Amygdala (tissue), 56 donors: ENCODE measurements around the gene BMPER.
A peak's percentile ranks its signal among the peaks of the same experiment; 100 is the strongest.

Source experiments
- DNase-seq, 56 donors: peaks; one replicate each; lab custom pipeline; 2025; lab: John Stamatoyannopoulos, UW

Gene BMPER

DNA sequence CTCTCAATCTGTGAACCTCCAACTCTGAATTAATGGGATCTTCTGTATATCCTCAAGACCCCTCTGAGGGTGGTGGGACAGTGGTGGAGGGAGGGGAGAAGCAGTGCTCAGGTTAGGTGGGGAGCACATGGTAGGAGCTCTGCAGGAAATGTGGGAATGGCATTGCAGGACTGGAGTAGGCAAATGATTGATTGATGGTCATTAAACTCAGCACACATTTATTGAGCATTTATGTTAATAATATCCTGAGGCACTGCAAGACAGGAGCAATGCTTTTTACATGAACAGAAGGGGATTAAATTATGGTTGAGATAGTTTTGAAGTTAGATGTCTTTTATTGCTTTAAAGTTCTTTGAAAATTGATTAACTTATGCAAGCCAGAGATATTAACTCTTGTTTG is 14.1 kb downstream of the BMPER start:
- no peak for DNase-seq

DNA sequence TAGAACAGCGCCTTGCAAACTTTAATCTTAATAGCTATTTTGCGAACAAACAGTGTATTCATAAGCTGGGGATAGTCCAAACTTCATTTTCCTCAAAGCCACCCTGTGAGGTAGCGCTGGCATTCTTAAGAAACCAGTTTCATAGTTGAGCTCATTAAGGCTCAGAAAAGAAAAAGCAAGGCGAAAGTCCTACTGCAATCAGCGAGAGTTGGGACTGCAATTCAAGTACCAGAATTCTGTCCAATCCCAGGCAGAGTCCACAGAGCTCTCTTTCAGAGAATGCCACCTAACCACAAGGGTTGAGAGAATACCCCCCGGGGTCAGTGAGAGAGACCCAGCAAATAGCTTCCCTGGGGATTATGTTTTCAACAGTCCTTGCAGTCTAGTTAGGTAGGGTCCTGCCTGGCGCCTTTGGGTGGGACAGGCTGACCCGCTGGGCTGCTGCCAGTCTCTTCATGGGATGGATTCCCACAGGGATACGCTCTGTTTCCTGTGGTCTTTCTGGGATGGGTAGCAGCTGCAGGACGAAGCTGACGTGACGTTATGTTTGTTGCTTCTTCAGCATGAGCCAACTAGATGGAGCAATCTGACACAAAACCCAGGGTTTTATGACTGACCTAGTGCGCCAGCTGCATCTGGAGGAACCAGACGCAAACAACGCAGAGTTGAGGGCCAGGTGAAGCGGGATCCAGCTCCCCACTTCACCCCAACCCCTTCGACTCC is 16.0 kb downstream of the BMPER start:
- DNase-seq, result no peak

DNA sequence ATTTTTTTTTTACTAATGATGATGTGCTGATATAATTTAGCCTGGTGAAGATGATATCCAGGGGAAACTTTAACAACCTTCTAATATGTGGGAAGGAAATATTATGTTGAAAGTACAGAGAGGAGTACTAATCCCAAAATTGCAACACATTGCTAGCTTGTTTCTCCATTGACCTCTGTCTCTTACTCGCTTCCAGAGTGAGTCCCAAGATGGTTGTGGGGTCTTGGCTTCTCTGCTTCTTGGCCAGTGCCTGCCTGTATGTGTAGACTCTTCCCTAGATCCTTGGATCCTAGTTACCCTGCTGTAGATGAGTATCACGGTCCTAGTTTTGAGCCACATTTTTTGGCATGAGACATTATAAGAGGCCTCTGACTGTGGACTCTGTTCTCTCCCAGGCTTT is 17.5 kb downstream of the BMPER start:
- no peak for DNase-seq

DNA sequence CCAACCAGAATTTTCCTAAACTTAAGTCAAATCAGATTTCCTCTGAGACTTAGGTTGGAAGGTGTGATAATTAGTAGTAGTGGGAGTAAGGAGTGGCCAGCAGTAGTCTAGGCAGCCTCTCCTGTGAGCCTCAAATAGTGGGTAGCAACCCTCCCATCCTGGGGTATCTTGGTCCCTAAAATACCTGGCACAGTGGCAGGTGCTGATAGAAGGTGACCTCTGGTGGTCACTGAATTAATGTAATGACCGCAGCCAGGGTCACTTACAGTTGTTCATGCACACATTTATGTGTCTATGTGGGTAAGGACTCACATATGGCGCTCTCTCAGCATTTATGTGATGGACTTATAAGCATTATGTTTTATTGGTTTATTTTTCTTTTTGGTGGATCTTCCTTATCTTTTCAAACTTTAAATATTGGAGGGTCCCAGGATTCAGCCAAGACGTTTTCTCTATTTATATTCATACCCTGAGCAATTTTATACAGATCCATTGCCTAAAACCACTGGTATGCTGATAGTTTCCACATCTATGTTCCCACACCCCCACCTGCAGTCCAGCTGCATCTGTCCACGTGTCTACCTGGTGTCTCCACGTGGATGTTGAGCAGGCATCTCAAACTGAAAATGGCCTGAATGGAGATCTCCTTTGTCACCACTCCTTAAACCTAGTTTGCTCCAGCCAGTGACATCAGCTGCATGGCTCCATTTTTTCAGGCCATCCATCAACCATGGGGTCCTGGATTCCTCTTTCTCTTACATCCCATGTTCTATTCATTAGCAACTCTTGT is 18.3 kb downstream of the BMPER start:
- no peak for DNase-seq

DNA sequence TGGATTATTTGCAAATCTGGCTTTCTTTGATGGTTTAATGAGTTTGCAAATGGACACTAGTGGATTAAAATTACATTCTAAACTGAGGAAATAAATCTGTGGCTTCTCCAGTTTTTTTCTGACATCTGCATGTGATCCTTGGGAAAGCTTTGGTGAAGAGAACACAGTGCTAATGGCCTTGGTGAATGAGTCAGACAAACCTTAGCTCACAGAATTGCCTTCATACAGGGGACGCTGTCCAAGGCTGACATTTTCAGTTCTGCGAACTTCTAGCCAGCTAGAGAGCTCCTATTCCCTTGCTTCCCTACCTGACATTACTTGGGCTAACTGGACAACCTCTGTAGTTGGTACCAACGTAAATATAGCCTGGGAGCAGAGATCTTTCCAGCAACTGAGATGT is 21.2 kb downstream of the BMPER start:
- no peak for DNase-seq

DNA sequence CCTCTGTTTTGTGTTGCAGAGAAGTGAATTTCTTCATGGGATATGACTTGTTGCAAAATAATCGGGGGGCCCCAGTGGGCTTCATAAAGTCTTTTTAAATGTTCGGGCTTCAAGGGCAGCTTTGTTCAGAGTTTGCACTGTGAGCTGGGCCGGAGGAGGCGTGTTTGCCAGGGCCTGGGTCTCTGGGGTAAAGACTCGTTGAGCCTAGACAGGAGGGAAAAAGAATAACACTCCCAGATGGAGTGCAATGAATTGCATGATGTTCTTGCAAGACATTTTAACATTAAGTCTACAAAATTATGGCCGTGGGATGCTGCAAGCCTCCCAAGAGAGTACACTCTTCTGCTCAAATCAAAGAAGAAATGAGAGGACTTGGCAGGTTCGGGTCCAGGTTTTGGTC is 23.6 kb downstream of the BMPER start:
- DNase-seq, result no peak

DNA sequence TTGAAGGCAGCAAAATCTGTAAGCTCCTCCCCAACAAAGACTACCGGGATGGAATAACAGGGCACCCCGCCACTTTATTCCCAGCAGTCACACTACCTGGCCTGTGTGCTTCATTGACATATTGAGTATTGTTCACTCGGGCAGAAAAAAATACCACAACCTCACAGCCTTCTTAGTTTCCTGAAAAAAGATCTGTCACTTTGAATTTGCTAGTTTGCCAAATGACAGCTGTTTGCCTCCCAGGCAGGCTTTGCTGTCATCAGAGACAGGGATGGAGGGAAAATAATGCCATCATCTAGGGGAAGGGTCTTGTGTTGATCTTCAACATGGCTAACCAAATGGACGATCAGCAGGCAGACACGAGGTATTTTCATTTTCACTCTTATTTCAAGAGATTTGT is 26.9 kb downstream of the BMPER start:
- DNase-seq, result peak in 7 of 56 donors; percentile 0 to 38 (median 8)

DNA sequence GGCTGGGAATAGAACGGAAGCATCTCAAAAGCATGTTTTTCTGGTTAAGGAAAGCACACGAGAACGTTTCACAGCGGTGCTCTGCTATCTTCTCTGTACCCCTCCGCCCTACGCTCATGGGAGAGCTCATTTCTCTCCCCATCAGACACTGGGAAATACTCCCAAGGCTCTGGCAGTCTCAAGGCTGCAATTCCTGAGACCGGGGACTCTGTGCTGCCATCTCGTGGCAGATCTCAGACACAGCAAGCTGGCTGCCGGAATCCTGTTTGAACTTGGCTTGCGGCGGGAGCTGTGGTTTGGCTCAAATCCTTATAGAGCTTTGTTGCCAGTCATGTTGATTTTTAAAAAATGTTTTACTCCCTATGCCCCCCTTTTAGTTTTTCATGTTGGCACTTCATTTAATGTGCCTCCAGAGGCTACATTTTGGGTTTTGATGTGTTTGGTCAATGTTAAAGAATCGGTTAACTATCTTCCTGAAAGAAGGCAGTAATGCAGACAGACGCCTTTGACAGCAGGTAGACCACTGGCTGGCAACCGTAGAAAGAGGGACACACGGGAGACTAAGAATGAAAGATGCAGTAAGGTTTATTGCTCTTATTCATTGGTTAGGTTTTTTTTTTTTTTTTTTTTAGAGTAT is 27.6 kb downstream of the BMPER start:
- peak; percentile 7 to 90 (median 68) for DNase-seq

DNA sequence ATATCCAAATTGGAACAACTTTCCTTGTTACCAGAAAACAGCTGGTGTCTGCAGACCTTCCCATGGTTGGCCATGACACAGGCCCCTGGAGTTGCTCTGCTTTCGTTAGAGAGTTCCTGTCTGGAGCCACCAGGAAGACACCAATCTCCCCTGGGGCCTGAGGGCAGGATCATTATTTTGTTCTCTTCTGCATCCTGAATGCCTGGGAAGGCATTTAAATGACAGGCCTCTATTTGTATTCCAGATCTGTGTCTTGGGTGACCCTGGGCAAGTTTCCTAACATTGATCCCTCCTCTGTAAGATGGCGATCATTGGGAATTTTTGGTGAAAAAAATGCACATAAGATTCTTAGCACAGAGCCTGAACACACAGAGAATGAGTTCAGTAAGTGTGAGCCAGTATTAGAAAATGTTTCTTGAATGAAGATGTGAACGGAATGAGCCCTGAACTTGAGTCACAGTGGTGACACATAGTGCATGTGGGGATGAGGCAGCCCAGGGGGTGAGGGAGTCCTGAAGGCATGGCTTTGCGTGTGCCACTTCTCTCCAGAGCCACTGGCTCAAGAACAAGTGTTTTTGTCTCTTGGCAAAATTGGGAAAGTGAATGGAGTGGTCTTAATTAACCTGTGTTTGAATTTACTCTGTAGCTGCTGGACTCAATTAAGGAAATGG is 28.4 kb downstream of the BMPER start:
- peak in 1 of 56 donors; percentile 1 for DNase-seq

DNA sequence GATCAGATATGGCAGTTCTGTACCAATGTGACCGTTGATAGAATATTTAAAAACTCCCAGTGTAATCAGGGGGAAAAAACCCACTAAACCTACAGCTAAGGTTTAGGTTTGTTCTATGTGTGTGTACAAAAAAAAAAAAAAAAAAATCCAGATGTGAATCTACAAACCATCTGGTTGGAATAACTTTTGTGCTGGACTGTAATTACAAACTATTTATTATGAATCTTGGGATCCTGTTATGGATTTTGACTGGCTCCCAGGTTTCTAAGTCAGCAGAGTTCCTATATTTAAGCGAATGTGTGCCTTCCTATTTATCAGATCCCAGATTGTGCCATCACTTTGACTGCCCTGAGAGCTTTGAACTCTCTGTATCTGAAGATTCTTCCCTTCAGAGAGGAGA is 29.1 kb downstream of the BMPER start:
- no peak for DNase-seq

DNA sequence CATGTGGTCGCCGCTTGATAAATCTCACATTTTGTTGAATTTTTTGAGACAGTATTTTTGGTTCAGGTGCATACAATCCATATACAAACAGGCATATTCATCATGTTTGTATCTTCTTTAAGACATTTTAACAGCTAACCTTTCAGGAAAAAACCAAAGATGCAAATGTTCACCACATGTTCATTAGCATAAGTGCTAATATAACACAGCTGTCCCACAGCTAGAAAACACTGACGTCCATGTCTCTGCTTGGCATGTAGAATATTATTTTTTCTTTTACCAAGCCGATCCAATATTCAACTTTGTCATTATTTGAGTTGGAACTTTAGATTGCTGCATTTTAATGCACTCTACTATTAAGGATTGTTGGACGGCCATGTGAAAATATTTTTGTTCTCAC is 31.2 kb downstream of the BMPER start:
- no peak for DNase-seq

DNA sequence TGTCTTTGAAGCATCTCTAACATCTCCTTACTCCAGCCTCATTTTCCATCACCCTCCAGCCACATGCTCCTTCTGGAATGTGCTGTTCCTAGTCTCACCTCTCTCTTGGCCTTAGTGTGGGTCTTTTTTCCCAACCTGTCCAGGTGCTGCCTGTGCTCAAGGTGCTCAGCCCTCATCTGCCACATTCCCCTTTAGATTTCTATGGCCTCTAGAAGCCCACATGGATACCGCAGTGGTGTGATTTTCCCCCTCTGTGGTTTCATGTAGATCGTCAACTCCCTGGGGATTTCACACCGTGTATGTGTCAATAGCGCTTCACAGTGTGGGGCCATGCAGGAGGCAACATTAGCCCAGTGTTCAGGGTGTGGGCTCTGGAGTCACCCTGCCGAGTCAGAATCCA is 32.5 kb downstream of the BMPER start:
- no peak for DNase-seq

DNA sequence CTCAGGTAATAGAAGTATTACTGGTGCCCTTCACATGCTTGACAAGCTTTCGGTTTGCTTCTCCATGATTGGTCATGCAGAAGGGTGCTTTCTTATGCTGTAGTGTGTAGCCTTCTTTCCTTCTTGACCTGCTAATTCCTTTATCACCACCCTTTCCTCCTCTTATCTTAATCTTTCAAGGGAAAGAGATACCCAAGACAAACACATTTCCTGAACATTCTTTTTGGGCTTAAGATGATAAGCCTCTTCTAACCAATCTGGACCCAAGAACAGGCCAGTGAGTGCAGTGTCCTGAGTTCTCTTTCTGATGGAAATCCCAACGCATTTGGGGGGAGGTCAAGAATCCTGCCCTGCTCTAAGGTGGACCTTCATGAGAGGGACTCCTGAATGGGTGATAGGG is 33.8 kb downstream of the BMPER start:
- no peak for DNase-seq

DNA sequence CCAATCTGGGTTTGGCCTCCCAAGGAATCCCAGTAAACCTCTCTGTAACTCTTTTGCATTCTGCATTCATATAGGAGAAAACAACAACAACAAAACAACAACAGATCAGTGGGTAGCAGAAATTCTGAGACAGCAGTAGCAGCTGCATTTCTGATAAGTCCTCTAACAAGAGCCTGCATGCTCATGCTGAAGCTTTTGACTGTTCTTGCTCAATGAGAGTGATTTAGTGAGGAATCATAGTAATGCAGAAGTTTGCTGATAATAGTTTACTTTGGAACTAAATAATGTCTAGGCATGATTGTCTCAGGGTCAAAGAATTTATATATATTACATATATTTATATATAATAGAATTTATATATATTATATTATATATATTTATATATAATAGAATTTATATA is 35.2 kb downstream of the BMPER start:
- no peak for DNase-seq

DNA sequence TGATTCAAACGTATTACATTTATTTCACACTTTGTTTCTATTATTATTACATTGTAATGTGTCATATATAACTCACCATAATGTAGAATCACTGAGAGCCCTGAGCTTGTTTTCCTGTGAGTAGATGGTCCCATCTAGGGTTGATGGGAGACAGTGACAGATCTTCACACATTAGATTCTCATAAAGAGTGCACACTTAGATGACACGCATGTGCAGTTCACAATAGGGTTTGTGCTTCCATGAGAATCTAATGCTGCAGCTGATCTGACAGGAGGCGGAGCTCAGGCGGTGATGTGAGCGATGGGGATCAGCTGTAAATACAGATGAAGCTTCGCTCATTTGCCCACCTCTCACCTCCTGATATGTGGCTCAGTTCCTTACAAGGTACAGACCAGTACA is 36.1 kb downstream of the BMPER start:
- no peak for DNase-seq

DNA sequence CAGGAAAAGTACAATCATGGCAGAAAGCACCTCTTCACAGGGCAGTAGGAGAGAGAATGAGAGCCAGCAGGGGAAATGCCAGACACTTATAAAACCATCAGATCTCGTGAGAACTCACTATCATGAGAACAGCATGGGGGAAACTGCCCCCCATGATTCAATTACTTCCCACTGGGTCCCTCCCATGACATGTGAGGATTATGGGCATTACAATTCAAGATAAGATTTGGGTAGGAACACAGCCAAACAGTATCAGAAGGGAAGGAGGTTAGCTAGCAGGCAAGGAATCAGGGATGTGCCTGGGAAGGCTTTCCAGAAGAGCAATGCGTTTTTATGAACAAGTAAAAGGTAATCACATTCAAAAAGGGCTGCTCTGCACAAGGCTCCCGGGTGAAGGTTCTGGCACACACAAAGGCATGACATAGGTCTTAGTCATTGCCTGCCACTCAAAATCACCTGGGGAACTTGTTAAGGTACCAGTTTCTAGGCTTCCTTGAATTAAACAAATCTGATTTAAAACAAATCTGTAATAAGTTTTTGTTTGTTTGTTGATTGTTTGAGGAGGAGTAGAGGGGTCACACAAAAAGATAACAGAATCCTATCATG is 40.9 kb downstream of the BMPER start:
- DNase-seq, result no peak

DNA sequence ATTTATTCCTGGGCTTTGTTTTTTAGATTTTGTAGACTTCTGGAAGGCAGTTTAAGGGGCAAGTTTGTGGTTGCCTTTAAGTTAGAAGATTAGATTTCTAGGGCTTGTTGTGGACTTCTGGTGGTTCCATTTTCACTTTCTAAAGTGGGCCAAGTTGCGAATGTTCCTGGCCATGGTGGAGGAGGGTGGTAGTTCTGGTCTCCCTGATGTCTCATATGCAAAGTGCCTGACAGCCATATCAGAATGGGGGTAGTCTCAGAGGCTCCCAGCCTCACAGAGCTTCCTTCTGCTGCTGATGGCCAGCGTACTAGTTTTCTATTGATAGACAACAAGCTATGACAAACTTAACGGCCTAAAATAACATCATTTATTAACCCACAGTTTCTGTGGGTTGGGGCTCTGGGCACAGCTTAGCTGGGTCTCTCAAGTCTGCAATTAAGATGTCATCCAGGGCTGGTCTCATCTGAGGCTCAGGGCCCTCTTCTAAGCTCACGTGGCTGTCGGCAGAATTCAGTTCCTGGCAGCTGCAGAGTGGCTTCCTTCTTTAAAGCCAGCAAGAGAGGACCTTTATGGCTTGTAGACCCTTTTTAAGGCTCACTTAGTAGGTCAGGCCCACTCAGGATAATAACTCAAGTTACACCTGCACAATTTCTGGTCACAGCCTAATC is 44.8 kb downstream of the BMPER start:
- no peak for DNase-seq

DNA sequence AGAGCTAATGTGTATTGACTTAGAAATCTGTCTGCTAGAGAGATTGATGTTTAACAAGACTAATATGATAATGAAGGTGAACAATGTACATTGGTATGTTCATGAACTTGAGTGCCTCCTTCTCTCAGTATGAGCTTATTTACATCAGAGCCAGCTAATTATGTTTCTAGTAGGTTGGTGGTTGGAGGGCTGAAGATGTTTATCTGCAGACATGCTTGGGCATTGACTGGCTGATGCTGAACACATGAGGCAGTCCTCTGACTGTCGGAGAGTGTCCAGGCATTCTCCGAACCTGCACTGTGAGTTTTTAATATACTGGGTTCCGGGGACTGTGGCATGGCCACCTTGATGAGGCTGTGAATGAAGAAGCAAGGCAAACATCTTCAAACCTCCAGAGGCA is 47.5 kb downstream of the BMPER start:
- DNase-seq, result no peak

DNA sequence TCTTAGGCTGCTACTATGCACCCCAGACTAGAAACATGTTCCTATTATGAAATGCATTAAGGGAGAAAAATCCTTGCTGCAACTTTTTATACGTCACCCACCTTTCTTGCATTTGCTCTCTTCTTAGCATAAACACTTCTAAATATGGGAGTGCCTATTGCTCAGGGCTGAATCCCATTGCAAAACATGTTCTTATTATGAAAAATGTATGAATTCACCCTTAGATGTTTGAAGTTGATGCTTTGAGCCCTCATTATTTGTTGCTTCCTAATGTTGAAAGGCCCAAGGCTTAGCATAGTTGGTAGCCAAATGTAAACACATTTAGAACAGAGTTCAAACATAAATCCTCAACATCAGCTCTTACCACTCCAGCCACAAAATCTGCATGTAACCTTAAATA is 52.8 kb downstream of the BMPER start:
- no peak for DNase-seq

DNA sequence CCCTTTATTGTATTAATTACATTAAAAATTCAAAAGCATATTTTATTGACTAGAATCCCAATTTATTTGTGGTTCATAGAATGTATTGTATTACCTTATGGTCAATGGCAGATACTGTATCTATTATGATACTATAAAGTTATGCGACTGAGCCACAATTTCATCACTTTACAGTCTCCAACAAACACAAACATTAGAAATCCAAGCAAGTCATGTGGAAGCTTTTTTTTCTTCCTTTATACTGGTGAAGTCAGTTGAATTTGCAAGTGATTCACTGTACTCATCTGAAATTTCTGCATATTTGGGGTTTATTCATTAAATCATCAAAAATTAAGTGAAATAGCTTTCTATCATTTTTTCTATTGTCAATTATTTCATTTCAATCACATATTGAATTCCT is 54.3 kb downstream of the BMPER start:
- DNase-seq, result no peak
